ENCODE measurements around the gene MBD2. TPM values are rescaled to one million over a fixed set of nuclear protein-coding genes. Genes with fewer than 3 reads are reported as not detected.

Gene MBD2
- total RNA-seq, 1 experiment from 2014 or later: 79.1 TPM

GRCh38 chr18:54203914-54204313 lies 20.6 kb downstream of the MBD2 start:
- H3K4me3 ChIP-seq (replicated peaks in 1 of 2; ENCODE audit: low read depth in 1 of 2, low read length in 2 of 2): no peak overlapping the region
- ChIA-PET RAD21 (ENCODE audit: low non-redundant PET in 1 of 2, low total read pairs in 2 of 2, uncharacterized antibody in 2 of 2, unreplicated experiment in 2 of 2) (no interaction called here), POLR2A (no interaction called here), CTCF (no interaction called here)
- no peaks in the 10 kb centered on the region for H3K9me3 ChIP-seq (ENCODE audit: control insufficient read depth in 1 of 2, insufficient read depth in 1 of 2, low read depth in 1 of 2, low read length in 2 of 2)
- no peaks in the 10 kb centered on the region for H3K27me3 ChIP-seq (ENCODE audit: insufficient read depth, low read length)
- no peaks in the 10 kb centered on the region for H3K9me2 ChIP-seq (ENCODE audit: insufficient read depth)
- no peak overlapping the region for H3K9ac ChIP-seq (ENCODE audit: low read length)
- no peak overlapping the region for H2AFZ ChIP-seq (ENCODE audit: low read depth, low read length, poor library complexity, severe bottlenecking)
- H4K20me1 ChIP-seq (ENCODE audit: insufficient read depth): no peaks in the 10 kb centered on the region; the same call in 1 of the 2 replicates
- H3K36me3 ChIP-seq (ENCODE audit: control insufficient read depth in 1 of 2, insufficient read depth in 2 of 2, low read length in 2 of 2): peaks cover 8 to 18% of the 10 kb centered on the region in 2 experiments; a peak in 3 of 4 replicates
- ATAC-seq: no peak
- no peak for TF ChIP-seq JUND (IDR thresholded peaks at IDR 0.05)
- no peak for TF ChIP-seq EGR1 (IDR thresholded peaks at IDR 0.05; ENCODE audit: low read depth)
- TF ChIP-seq EZH2 (IDR thresholded peaks at IDR 0.05): no peak
- TF ChIP-seq CTCF (IDR thresholded peaks at IDR 0.05 in 2 of 3, conservative IDR thresholded peaks at IDR 0.05 in 1 of 3; ENCODE audit: borderline replicate concordance in 1 of 3, insufficient read depth in 1 of 3, low read depth in 2 of 3, low read length in 2 of 3): no peak
- no peak for TF ChIP-seq SIN3A (IDR thresholded peaks at IDR 0.05; ENCODE audit: low read depth)
- no peak for TF ChIP-seq ZBTB33 (IDR thresholded peaks at IDR 0.05; ENCODE audit: extremely low read depth, insufficient replicate concordance, low read length)
- no peak for TF ChIP-seq YY1 (IDR thresholded peaks at IDR 0.05; ENCODE audit: extremely low read depth, insufficient replicate concordance, low read depth, low read length)
- BruUV-seq (replicated peaks): no TSS peak
- H3K4me1 ChIP-seq (ENCODE audit: control insufficient read depth in 1 of 2, insufficient read depth in 2 of 2, low read length in 2 of 2): no peaks in the 10 kb centered on the region
- no peak for DNase-seq (ENCODE audit: low read depth, low spot score)
- H3K27ac ChIP-seq (ENCODE audit: low read depth, low read length): no peak overlapping the region
- intact Hi-C loops (cut with micrococcal nuclease): no loop called here
- peaks cover 82% of the 10 kb centered on the region for H3K79me2 ChIP-seq (ENCODE audit: insufficient read depth, low read length)
- no peak overlapping the region for H3K4me2 ChIP-seq (ENCODE audit: low read length)

Data from HCT116 (cell line).